ENCODE measurements around the gene NPAS2.

DNA sequence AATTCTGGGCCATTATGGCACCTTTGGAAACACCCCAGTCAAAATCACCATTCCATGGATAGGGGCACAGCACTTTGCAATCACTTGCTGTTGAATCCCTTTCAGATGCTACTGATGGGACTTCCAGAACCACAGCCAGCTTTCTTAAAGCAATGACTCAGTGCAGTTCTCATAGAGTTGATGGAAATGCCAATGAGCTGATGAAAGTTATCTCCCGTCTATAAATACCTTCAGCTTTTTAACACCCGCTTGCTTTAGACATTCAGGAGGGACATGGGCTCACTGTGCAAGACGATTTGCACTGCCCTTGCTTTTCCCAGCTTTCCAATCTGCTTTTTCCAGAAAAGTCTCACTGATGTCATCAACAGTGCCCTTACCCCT, 115.4 kb downstream of the NPAS2 start:
- no peak for TF ChIP-seq EZH2 (IDR thresholded peaks at IDR 0.05; ENCODE audit: low read depth)
- TF ChIP-seq CTCF (conservative IDR thresholded peaks at IDR 0.05), result no peak

Data from PC-9 (cell line).